GM06990 (cell line): Measurements from ENCODE around the gene SUPT3H.
"Not testable (repeated sequence)": the region's sequence is repeated elsewhere in the genome, so short reads cannot be mapped to it uniquely, and the experiment has no call there.

Source experiments
- DNase-seq: peaks from one replicate; pipeline ENCODE4 v3.0.0-alpha.2; 2011; ENCODE audit not compliant: insufficient read length; ENCODE audit errors: extremely low read depth
- H3K27me3 ChIP-seq: replicated peaks from 2 replicates; pipeline ENCODE4 v1.6.0; 2011; ENCODE audit warnings: low read length; ENCODE audit not compliant: control insufficient read depth, insufficient read depth
- H3K36me3 ChIP-seq: 2 replicates; pipeline ENCODE4 v1.5.1; 2011; ENCODE audit warnings: low read length; ENCODE audit not compliant: control insufficient read depth, insufficient read depth
- H3K4me3 ChIP-seq: replicated peaks from 2 replicates; pipeline ENCODE4 v1.5.1; 2011; ENCODE audit warnings: low read depth, mild to moderate bottlenecking, control low read depth, low read length
- CTCF ChIP-seq: IDR thresholded peaks from 2 replicates; pipeline ENCODE4 v1.5.1; 2011; ENCODE audit warnings: low read length, control low read depth, mild to moderate bottlenecking, inconsistent platforms; ENCODE audit not compliant: insufficient read depth, poor library complexity, severe bottlenecking

The SUPT3H gene

GRCh38 chr6:45148711-45149341, 228.9 kb downstream of the SUPT3H start:
- TF ChIP-seq CTCF: no peak
- Histone ChIP-seq H3K27me3 (no peaks in the 10 kb centered on the region), H3K4me3 (no peak overlapping the region), H3K36me3 (no peaks in the 10 kb centered on the region)
- DNase-seq: no peak

- no peaks in the 10 kb centered on the region for H3K36me3 ChIP-seq
- TF ChIP-seq CTCF: no peak
- no peak for DNase-seq
- no peak overlapping the region for H3K4me3 ChIP-seq
- H3K27me3 ChIP-seq: no peaks in the 10 kb centered on the region
Measured at GRCh38 chr6:45148278-45148677, 229.5 kb downstream of the SUPT3H start.

- not testable (repeated sequence) for H3K4me3 ChIP-seq, DNase-seq, H3K36me3 ChIP-seq, H3K27me3 ChIP-seq
Measured at GRCh38 chr6:45145658-45146057, 232.1 kb downstream of the SUPT3H start.

- no peak for TF ChIP-seq CTCF
- no peak overlapping the region for H3K4me3 ChIP-seq
- no peaks in the 10 kb centered on the region for H3K27me3 ChIP-seq
- no peak for DNase-seq
- H3K36me3 ChIP-seq: no peaks in the 10 kb centered on the region
Measured at GRCh38 chr6:45138765-45139164, 239.0 kb downstream of the SUPT3H start.

- TF ChIP-seq CTCF: no peak
- H3K4me3 ChIP-seq: no peak overlapping the region
- H3K27me3 ChIP-seq: no peaks in the 10 kb centered on the region
- H3K36me3 ChIP-seq: no peaks in the 10 kb centered on the region
- no peak for DNase-seq
Measured at GRCh38 chr6:45136495-45136894, 241.2 kb downstream of the SUPT3H start.

- H3K27me3 ChIP-seq: no peaks in the 10 kb centered on the region
- H3K4me3 ChIP-seq: no peak overlapping the region
- H3K36me3 ChIP-seq: no peaks in the 10 kb centered on the region
- TF ChIP-seq CTCF: no peak
- DNase-seq: no peak
Measured at GRCh38 chr6:45132658-45133294, 245.0 kb downstream of the SUPT3H start.
